Myocyte (in vitro differentiated cells): ENCODE measurements around the gene HRH3. TPM values are rescaled to one million over a fixed set of nuclear protein-coding genes. Genes with fewer than 3 reads are reported as not detected.

Source experiments
- DNase-seq: peaks from one replicate; pipeline ENCODE4 v3.0.0-alpha.2; 2012; ENCODE audit warnings: low read depth
- total RNA-seq: library from RNA; depleted of rRNA; stranded (reverse); fragments of >200 nt; gene quantifications from 2 replicates; pipeline ENCODE4 v1.2.3, GENCODE V29; 2014

The HRH3 gene
- total RNA-seq, 1 donor from 2014 or later, result 0.08 TPM

DNA sequence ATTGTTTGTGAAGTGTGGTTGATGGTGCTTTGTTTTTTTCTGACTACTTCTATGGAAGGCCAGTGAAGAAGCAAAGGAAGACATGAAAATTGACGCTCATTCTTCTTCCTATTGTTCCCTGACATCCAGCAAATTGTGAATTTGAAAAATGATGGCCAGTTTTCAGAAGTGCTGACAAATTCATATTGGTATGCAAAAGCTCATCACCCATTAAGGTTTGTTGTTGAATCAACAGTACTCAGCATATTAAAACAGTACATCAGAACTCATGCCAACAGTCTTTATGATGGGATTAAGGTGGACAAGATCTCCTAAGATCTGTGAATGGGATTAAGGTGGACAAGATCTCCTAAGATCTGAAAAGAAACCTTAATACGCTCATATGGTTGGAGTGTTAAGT lies 38.3 kb downstream of the HRH3 start:
- no peak for DNase-seq

- no peak for DNase-seq
Measured at GRCh38 chr20:62179162-62179504, 40.9 kb downstream of the HRH3 start.

GRCh38 chr20:62178316-62179161 lies 41.5 kb downstream of the HRH3 start:
- DNase-seq, result no peak

DNA sequence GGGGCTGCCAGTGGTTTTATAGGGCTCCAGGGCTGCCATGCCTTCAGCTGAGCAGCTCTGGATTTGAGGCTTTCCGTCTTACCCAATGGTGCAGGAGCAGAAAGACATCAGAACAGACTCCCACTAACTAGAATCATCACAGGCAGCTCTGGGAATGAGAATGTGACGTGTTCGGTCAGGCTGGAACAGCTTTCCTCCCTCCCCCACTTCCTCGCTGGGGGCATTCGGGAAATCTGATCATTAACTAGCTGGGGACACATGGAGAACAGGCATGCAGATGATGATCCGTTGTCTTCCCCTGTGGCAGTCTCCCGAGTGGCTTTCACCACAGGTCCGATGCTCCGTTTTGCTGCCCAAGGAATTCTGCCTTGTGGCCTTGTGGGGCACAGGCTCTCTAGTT lies 42.8 kb downstream of the HRH3 start:
- DNase-seq, result no peak

- DNase-seq, result no peak
Measured at GRCh38 chr20:62176866-62177265, 43.2 kb downstream of the HRH3 start.

DNA sequence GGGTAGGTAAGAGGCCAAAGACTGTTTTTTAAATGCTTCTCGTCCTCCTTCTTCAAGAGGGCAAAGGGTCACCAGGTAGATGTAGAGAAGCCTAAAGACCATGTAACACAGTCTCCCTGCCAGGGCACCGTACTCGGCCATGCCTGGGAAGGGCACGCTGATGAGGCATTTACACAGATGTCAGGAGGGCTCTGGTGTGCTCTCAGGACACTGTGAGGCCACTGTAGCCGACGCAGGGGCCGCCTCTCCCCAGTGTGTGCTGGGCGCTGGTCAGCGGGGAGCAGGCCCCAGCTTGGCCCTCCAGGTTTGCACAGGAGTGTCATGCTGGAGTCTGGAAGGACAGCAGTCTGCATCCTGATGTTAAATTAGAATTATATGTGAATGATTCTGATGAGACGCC lies 44.4 kb downstream of the HRH3 start:
- DNase-seq, result no peak

GRCh38 chr20:62174870-62175624 lies 45.0 kb downstream of the HRH3 start:
- DNase-seq, result no peak

GRCh38 chr20:62174021-62174804 lies 45.9 kb downstream of the HRH3 start:
- DNase-seq, result no peak

DNA sequence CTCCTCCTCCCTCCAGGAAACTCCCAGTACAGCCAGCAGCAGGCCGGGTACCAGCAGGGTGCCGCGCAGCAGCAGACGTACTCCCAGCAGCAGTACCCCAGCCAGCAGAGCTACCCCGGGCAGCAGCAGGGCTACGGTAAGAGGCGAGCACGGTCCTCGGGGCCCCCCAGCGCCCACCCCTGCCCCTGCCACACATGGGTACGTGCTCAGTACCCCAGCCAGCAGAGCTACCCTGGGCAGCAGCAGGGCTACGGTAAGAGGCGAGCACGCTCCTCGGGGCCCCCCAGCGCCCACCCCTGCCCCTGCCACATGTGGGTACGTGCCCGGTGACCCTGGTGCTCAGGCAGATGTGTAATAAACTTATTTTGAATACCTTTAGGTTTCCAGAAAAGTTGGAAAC lies 47.4 kb downstream of the HRH3 start:
- DNase-seq, result no peak

- DNase-seq, result no peak
Measured at GRCh38 chr20:62171245-62171644, 48.8 kb downstream of the HRH3 start.

GRCh38 chr20:62170536-62170935 lies 49.5 kb downstream of the HRH3 start:
- DNase-seq, result no peak

DNA sequence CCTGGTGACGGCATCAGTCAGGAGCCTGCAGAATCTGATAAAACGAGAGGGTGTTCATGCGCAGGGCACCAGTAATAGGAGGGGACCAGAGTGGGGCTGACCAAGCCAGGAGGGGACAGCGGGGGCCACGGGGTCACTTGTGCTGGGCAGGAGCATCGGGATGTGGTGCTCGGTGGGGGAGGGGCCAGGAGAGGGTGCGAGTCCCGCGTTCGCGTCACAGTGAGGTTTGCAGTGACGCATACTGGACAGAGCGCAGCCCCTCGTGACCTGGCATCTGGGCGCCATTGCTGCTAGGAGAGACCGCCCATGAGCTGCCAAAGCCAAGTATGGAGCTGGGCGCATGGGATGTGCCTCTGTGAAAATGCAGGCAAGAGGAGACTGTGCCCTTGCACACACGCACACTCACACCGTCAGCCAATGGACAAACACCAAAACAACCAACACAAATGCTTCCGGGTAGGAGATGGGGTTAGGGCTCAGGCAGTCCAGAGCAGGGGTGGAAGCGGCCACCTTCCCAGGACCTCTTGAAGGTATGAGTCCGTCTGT lies 51.1 kb downstream of the HRH3 start:
- DNase-seq, result no peak

DNA sequence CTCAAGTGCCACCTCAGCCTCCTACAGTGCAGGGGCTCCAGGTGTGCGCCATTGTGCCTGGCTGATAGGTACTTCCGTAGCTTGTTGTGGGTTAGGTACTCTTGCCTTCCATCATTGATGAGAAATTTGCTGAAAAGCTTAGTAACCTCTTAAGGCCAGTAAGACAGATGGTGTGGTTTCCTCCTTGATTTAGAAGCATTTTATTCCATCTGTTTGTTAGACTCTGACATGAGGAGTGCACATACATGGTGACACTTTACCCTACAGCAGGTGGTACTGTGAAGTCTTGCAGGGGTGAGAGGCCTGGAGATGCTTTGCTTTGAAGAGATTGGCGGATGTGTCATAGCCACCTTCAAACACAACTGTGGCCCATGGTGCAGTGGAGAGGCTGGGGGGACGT lies 52.0 kb downstream of the HRH3 start:
- DNase-seq, result no peak

DNA sequence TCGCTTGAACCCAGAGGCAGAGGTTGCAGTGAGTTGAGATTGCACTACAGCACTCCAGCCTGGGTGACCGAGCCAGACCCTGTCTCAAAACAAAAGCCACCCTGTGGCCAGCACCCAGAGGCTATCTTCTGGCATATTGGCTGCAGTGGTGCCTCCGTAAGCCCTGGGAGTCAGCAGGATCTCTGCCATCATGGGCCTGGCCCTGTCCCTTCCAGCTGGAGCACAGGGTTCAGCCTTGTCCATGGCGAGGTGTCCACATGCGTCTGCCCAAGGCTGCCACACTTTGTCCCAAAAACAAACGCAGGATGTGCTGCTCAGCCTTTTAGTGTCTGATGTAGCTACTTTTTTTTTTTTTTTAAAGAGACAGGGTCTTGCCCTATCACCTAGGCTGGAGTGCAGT lies 52.6 kb downstream of the HRH3 start:
- DNase-seq, result no peak

- no peak for DNase-seq
Measured at GRCh38 chr20:62165762-62166399, 54.2 kb downstream of the HRH3 start.

Other genes starting within 250 kb of the HRH3 start
- 6.4 and 7.8 TPM in 2 replicates for gene TAF4, start 154.4 kb downstream of the HRH3 start, total RNA-seq
- gene LSM14B, start 97.8 kb downstream of the HRH3 start, total RNA-seq, result 84.8 and 93.7 TPM in 2 replicates
- 334 and 371 TPM in 2 replicates for gene PSMA7, start 76.9 kb downstream of the HRH3 start, total RNA-seq
- gene SS18L1, start 76.5 kb downstream of the HRH3 start, total RNA-seq, result 19.3 and 22.6 TPM in 2 replicates
- gene MTG2, start 37.2 kb downstream of the HRH3 start, total RNA-seq, result 35.1 and 39.5 TPM in 2 replicates
- gene OSBPL2, start 18.2 kb upstream of the HRH3 start, total RNA-seq, result 24.5 and 30.2 TPM in 2 replicates
- 144 and 156 TPM in 2 replicates for gene ADRM1, start 82.7 kb upstream of the HRH3 start, total RNA-seq
- 90.5 and 173 TPM in 2 replicates for gene LAMA5, start 147.0 kb upstream of the HRH3 start, total RNA-seq
- gene RPS21, start 166.8 kb upstream of the HRH3 start, total RNA-seq, result 610 and 2,016 TPM in 2 replicates
- gene CABLES2, start 187.0 kb upstream of the HRH3 start, total RNA-seq, result 3.8 and 4.4 TPM in 2 replicates
- gene RBBP8NL, start 207.3 kb upstream of the HRH3 start, total RNA-seq, result 0.05 and 0.10 TPM in 2 replicates